Measurements from ENCODE around the gene FOXL2NB.

Gene FOXL2NB

DNA sequence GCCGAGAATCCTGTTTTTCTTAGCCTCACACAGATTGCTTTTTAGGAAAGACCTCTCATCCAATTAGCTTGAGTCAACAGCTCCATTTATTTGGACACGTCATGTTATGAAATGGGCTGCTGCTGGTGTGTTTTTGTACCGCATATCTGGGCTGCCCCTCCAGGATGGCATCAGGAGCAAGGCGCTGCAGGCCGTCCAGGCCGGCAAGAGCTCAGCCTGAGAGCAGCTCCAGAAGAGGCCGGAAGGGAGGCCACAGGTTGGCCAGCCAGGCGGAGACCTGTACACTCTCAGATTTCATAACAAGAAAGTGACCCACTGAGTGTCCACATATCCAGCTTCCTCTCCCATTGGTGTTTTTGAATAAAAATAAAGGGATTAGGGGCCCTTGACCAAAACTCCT lies 28.3 kb downstream of the FOXL2NB start:
- no peak for DNase-seq (ENCODE audit: low read depth)
- TF ChIP-seq CTCF (IDR thresholded peaks at IDR 0.05; ENCODE audit: low read length, missing control alignments), result no peak
- no peak overlapping the region for H3K4me3 ChIP-seq (replicated peaks; ENCODE audit: low read depth, low read length)

- H3K4me3 ChIP-seq (replicated peaks; ENCODE audit: low read depth, low read length), result no peak overlapping the region
- TF ChIP-seq CTCF (IDR thresholded peaks at IDR 0.05; ENCODE audit: low read length, missing control alignments), result no peak
- no peak for DNase-seq (ENCODE audit: low read depth)
These were observed 29.0 kb downstream of the FOXL2NB start for GRCh38 chr3:138976047-138976446.

GRCh38 chr3:138984816-138985215 lies 37.8 kb downstream of the FOXL2NB start:
- no peak overlapping the region for H3K4me3 ChIP-seq (replicated peaks; ENCODE audit: low read depth, low read length)
- no peak for DNase-seq (ENCODE audit: low read depth)
- no peak for TF ChIP-seq CTCF (IDR thresholded peaks at IDR 0.05; ENCODE audit: low read length, missing control alignments)

DNA sequence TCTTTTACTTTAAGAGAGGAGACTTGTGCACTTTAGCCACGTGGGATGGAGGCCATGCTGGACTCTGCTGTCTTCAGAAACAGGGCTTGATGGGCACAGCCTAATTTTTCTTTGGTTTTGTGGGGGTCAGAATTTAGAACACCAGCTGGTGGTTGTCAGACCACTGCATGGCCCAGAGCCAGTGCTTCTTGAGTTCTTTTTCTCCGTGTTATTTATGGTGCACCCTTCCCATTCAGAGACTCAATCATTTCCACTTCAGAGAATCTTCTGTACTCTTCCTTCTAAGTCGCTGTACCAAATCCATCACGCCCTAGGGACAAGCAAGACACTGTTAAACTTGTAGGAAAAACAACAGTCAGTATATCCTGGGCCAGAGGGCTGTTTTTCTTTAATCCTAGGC lies 38.9 kb downstream of the FOXL2NB start:
- H3K4me3 ChIP-seq (replicated peaks; ENCODE audit: low read depth, low read length), result no peak overlapping the region
- TF ChIP-seq CTCF (IDR thresholded peaks at IDR 0.05; ENCODE audit: low read length, missing control alignments), result no peak
- DNase-seq (ENCODE audit: low read depth), result no peak

GRCh38 chr3:138987181-138987580 lies 40.2 kb downstream of the FOXL2NB start:
- DNase-seq (ENCODE audit: low read depth), result no peak
- TF ChIP-seq CTCF (IDR thresholded peaks at IDR 0.05; ENCODE audit: low read length, missing control alignments), result no peak
- H3K4me3 ChIP-seq (replicated peaks; ENCODE audit: low read depth, low read length), result no peak overlapping the region

GRCh38 chr3:138995706-138996105 lies 48.7 kb downstream of the FOXL2NB start:
- no peak for TF ChIP-seq CTCF (IDR thresholded peaks at IDR 0.05; ENCODE audit: low read length, missing control alignments)
- no peak overlapping the region for H3K4me3 ChIP-seq (replicated peaks; ENCODE audit: low read depth, low read length)
- DNase-seq (ENCODE audit: low read depth), result no peak
